HG03378 (cell line): ENCODE measurements around the gene DLL1.

Experiments used
- ATAC-seq: cut with Tn5 transposase; IDR thresholded peaks from one replicate; pipeline ENCODE4 v1.9.1; 2021; ENCODE audit warnings: mild to moderate bottlenecking, moderate library complexity; ENCODE audit not compliant: unreplicated experiment

Gene DLL1

GRCh38 chr6:170234419-170234818, 56.5 kb downstream of the DLL1 start:
- no peak for ATAC-seq

DNA sequence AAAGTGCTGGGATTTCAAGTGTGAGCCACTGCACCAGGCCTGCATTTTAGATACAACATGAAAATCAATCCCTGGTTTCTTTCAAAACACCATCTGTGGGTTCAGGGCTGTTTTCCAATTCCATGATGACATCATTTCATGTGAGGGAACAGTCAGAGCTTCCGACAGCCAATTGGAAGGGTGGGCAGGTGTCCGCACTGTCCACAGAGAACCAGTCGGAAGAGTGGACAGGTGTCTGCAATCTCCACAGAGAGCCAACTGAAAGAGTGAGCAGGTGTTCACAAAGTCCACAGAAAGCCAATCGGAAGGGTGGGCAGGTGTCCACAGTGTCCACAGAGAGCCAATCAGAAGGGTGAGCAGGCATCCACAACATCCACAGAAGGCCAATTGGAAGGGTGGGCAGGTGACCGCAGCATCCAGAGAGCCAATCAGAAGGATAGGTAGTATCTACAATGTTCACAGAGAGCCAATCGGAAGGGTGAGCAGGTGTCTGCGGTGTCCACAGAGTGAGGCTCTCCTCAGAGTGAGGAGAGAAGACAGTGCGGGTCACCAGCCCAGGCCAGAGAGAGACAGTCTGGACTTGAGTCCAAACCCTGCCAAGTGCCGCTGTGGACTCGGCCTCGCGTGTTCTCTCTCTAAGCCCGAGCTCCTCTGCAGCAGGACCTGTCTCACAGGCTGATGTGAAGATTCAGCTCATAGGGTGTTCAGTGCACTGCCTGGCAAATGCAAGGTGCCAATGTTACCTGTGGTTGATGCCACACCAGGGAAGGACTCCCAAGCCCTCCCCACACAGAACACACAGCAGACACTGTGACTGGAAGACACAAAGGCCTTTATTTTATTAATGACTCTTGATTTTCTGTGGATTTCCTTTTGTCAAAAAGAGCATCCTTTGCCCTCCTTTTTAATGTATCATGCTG, 57.3 kb downstream of the DLL1 start:
- no peak for ATAC-seq
